Ecto neural progenitor cell (in vitro differentiated cells): ENCODE data around the gene SERTAD1.
"Not testable (repeated sequence)": the region's sequence is repeated elsewhere in the genome, so short reads cannot be mapped to it uniquely, and the experiment has no call there.

Experiments used
- DNase-seq: peaks from one replicate; pipeline ENCODE4 v3.0.0-alpha.2; 2018; ENCODE audit warnings: low spot score

The SERTAD1 gene, protein sequence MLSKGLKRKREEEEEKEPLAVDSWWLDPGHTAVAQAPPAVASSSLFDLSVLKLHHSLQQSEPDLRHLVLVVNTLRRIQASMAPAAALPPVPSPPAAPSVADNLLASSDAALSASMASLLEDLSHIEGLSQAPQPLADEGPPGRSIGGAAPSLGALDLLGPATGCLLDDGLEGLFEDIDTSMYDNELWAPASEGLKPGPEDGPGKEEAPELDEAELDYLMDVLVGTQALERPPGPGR

DNA sequence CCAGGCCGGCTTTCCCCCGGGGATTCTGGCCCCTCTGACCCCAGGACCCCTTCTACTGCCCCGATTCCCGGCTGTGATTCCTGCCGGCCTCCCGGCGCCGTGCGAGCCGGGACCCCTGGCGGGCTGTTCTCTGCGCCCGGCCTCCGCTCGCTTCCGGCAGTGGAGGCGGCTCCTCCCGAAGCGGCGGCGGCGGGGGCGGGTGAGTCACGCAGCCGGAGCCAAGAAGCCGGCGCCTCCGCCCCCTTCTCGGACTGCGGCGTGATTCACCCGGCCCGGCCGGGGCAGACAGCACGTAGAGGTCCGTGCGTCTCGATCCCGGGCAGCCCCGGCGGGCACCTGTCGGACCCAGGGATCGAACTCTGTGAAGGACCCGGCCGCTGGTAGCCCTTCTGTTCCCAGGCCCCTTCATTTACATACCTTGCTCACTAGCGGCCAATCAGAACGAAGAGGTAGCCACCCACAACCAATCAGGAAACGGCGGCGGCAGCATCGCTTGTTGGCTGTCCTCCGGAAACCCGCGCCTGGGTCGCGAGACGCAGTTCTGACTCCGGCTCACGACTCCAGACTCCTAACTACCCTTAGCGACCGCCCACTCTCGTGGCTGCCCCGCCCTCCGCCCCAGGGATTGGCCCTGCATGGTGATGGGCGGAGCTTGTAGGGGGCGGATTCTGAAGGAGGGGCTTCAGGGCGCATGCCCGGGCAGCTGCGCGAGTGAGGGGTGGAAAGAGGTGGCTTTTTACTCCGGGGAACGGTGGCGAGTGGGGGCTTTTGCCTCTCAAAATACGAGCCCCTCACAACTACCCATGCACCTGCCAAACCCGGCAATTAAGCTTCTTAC, at the start of gene SERTAD1:
TSS of gene SERTAD1 (minus strand) at position 543 of the 838 bp plus-strand sequence. CDS start 2,446 bp downstream, outside the sequence.
- DNase-seq, result peak; percentile 100

- DNase-seq, result no peak
Measured at GRCh38 chr19:40474737-40475136, 48.9 kb upstream of the SERTAD1 start.

DNA sequence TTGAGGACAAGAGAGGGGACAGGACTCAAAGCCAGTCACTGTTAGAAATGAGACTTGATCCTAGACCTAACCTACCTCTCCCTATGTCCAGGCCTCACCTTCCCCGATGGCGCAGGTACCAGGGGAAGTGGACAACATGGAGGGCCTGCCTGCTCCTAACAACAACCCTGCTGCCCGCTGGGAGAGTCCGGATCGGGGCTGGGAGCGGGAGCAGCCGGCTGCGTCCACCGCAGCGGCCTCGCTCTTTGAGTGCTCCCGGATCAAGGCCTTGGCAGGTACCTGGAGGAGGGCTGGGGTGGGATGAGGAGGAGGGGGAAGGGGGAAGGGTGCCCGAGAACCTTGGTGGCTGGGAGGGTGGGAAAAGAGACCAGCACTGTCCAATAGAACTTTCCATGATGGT, 46.7 kb upstream of the SERTAD1 start:
- no peak for DNase-seq

DNA sequence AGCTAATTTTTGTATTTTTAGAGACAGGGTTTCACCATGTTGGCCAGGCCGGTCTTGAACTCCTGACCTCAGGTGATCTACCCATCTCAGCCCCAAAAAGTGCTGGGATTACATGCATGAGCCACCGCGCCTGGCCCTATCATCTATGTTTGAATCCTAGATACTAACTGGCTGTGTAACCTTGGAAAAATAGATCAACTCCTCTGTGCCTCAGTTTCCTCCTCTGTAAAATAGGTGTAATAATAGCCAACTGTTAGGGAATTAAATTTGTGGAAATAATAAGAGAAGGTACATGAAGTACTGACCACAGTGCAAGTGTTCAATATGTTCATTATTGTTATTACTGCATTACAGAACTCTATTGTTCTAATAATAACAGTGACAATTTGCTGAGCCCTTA, 45.3 kb upstream of the SERTAD1 start:
- DNase-seq, result no peak

DNA sequence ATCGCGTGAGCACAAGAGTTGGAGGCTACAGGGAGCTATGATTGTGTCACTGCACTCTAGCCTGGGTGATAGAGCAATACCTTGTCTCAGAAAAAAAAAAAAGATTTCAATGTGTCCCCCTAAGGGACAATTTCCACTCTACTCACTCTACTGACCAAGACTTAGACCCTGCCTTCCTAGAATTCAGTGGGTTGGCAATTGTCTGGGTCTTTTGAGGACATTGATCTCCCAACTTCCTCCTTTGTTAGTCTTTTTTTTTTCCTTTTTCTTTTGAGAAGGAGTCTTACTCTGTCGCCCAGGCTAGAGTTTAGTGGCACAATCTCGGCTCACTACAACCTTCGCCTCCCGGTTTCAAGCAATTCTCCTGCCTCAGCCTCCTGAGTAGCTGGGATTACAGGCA, 43.2 kb upstream of the SERTAD1 start:
- no peak for DNase-seq

- DNase-seq, result peak; percentile 57
Measured at GRCh38 chr19:40466985-40467734, 41.4 kb upstream of the SERTAD1 start, which contains the start of gene SPTBN4. SPTBN4 (plus strand) TSS chr19:40467001; CDS start chr19:40472622, 5,621 bp downstream.

DNA sequence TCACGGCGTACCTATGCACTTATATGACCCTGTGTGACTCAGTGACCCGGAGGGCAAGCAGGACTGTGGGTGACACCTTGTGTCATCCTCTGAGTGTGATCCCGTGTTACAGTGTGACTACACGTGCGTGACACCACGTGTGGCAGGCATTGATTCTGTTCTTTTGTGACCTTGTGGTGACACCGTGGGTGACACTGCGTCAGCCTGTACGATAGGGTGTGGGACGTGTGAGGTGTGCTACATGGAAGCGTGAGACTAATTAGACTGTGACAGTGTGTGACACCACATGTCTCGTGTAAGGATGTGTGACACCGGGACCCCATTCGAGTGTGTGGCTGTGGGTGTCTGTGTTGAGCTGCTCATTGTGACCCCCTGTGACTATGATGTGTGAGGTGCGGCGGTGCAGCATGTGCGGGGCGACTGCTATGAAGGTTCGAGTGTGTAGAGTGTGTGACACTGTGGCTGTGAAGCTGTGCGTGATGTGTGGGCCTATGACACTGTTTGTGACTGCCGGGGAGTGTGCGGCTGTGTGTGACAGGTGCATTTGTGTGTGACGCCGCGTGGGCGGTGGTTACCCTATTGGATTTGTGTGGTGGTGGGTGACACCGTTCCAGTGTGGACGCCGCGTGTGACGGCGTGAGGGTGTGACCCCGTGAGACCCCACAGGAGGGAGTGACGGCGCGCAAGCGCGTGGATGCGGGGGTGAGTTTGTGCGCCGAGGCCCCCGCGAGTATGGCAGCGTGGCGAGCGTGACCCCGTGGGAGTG, 40.6 kb upstream of the SERTAD1 start:
- peak; percentile 56 for DNase-seq

GRCh38 chr19:40465557-40466218, 39.9 kb upstream of the SERTAD1 start, which contains the start of gene BLVRB:
BLVRB (minus strand) TSS chr19:40465745; CDS start chr19:40465688, 57 bp downstream.
- peak; percentile 99 for DNase-seq

- no peak for DNase-seq
Measured at GRCh38 chr19:40465025-40465556, 39.3 kb upstream of the SERTAD1 start.

GRCh38 chr19:40464059-40465024, 38.5 kb upstream of the SERTAD1 start:
- DNase-seq, result peak; percentile 87

GRCh38 chr19:40463587-40464037, 37.8 kb upstream of the SERTAD1 start:
- not testable (repeated sequence) for DNase-seq

DNA sequence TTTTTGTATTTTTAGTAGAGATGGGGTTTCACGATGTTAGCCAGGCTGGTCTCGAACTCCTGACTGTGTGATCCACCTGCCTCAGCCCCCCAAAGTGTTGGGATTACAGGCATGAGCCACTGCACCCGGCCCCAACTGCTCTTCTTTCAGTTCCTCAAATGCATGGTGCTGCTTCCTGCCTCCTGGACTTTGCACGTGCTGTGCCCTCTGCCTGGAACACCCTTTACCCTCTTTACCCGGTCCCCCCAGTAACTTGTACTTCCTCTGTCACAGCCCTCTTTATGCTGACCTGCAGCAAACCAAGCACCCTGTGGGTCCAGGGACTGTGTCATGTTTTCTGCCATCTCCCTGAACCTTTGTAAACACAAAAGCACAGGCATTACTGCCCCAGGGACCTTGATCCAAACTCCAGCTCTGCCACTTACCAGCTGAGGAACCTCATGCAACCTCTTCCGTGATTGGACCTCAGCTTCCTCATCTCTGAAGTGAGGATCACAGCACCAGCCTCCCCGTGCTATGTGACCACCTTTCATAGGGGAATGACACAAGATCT, 36.0 kb upstream of the SERTAD1 start:
- DNase-seq, result no peak

DNA sequence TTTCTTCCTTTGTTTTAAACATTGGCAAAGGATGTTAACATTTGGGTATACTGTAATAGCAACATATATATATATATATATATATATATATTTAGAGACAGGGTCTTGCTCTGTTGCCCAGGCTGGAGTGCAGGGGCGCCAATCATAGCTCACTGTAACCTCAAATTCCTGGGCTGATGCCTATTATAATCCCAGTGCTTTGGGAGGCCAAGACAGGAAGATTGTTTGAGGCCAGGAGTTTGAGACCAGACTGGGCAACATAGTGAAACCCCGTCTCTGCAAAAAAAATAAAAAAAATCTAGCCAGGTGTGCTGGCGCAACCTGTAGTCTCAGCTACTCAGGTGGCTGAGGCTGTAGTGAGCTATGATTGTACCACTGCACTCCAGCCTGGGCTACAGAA, 34.4 kb upstream of the SERTAD1 start:
- DNase-seq, result no peak

DNA sequence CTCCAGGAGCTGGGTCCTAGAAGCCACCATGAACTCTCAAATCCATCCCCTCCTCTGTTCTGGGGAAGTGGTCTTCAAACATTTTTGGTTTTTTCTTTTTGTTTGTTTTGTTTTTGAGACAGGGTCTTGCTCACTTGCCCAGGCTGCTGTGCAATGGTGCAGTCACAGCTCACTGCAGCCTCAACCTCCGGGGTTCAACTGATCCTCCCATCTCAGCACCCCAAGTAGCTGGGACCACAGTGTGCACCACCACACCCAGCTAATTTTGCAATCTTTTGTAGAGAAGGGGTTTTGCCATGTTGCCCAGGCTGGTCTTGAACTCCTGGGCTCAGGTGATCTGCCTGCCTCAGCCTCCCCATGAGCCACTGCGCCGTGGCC, 32.8 kb upstream of the SERTAD1 start:
- no peak for DNase-seq

DNA sequence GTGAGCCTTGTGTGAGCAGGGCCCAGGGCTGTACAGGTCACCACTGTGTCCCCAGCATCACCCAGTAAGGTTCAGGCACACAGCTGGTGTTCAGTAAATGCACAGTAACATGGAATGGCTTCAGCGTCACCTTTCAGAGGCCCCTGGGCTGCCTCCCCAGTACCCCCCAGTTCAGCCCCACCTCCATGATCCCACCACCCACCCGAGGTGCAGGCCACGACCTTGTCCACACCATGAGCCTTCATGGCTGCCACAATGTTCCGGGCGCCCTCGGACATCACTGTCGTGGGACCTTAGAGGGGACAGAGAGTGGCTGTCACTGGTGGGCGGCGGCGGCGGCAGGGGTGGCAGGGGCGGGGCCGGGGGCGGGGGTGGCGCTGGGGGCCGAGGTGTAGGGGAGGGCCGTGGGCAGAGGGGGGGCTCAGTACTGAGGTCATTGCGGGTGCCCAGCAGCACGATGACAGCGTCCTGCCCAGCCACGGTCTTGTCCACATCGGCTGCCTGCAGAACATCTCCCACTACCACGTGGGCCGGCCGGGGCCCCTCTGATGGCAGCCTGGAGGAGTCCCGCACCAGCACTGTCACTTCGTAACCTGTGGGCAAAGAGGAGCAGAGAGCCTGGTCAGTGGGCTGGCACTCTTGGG, 32.3 kb upstream of the SERTAD1 start:
- no peak for DNase-seq

- no peak for DNase-seq
Measured at GRCh38 chr19:40457048-40457447, 31.3 kb upstream of the SERTAD1 start.

GRCh38 chr19:40453943-40454342, 28.2 kb upstream of the SERTAD1 start:
- DNase-seq, result not testable (repeated sequence)

DNA sequence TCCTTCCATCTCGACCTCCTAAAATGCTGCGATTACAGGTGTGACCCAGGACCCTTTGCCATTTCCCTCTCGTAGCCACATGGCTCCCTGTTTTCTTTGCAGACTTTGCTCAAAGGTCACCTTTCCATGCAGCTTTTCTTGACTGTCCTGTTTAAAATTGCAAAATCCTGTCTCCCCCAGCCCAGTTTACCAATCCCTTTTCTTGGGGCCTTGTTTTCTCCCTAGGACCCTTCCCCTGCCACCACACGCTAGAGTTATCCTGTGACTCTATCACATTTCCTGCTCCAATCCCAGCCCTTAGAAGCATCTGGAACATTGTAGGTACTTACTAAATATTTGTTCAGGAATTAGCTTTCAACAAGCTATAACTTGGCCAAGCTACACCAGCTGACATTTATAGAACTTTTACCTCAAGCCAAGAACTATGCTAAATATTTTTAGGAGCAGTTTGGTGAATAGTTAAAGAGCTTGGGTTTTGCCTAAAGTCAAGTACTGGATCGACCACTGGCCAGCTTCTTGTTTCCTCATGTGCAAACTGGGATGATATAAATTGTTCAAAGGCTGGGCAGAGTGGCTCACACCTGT, 27.5 kb upstream of the SERTAD1 start:
- no peak for DNase-seq
